Mucosa of stomach (tissue), 1 donor: Measurements from ENCODE around the gene HSD17B3.

Experiments used
- H3K27me3 ChIP-seq: one replicate; pipeline ENCODE4 v1.7.0; 2013; ENCODE audit warnings: mild to moderate bottlenecking, low read length; ENCODE audit not compliant: control insufficient read depth, insufficient read depth
- H3K36me3 ChIP-seq: one replicate; pipeline ENCODE4 v1.7.0; 2013; ENCODE audit warnings: low read length; ENCODE audit not compliant: control insufficient read depth, insufficient read depth
- H3K4me1 ChIP-seq: one replicate; pipeline ENCODE4 v1.7.0; 2013; ENCODE audit warnings: mild to moderate bottlenecking, low read length; ENCODE audit not compliant: control insufficient read depth, insufficient read depth
- H3K4me3 ChIP-seq: one replicate; pipeline ENCODE4 v1.7.0; 2013; ENCODE audit warnings: low read length
- H3K9ac ChIP-seq: one replicate; pipeline ENCODE4 v1.7.0; 2013; ENCODE audit warnings: mild to moderate bottlenecking, low read length, moderate library complexity
- H3K9me3 ChIP-seq: one replicate; pipeline ENCODE4 v1.7.0; 2013; ENCODE audit warnings: mild to moderate bottlenecking, low read length, moderate library complexity; ENCODE audit not compliant: control insufficient read depth
- donor health status: Pancreatic carcinoma.

HSD17B3 gene

GRCh38 chr9:96222132-96222531, 79.8 kb downstream of the HSD17B3 start:
- Histone ChIP-seq H3K4me1 (peaks cover 9% of the 10 kb centered on the region), H3K9ac (no peak overlapping the region), H3K36me3 (no peaks in the 10 kb centered on the region), H3K4me3 (no peak overlapping the region), H3K27me3 (peaks cover 7% of the 10 kb centered on the region), H3K9me3 (no peaks in the 10 kb centered on the region)

GRCh38 chr9:96219900-96220257, 82.1 kb downstream of the HSD17B3 start:
- Histone ChIP-seq H3K4me3 (no peak overlapping the region), H3K4me1 (peaks cover 11% of the 10 kb centered on the region), H3K27me3 (peaks cover 9% of the 10 kb centered on the region), H3K9me3 (no peaks in the 10 kb centered on the region), H3K9ac (no peak overlapping the region), H3K36me3 (no peaks in the 10 kb centered on the region)

GRCh38 chr9:96219026-96219899, 82.7 kb downstream of the HSD17B3 start:
- Histone ChIP-seq H3K36me3 (no peaks in the 10 kb centered on the region), H3K4me3 (no peak overlapping the region), H3K9me3 (no peaks in the 10 kb centered on the region), H3K9ac (no peak overlapping the region), H3K27me3 (peaks cover 13% of the 10 kb centered on the region), H3K4me1 (peaks cover 11% of the 10 kb centered on the region)

GRCh38 chr9:96217754-96218693, 84.0 kb downstream of the HSD17B3 start:
- Histone ChIP-seq H3K36me3 (no peaks in the 10 kb centered on the region), H3K27me3 (peaks cover 13% of the 10 kb centered on the region), H3K9me3 (no peaks in the 10 kb centered on the region), H3K4me3 (peak overlapping the region; percentile 35), H3K4me1 (peaks cover 11% of the 10 kb centered on the region), H3K9ac (peak overlapping the region; percentile 58)

- H3K36me3 ChIP-seq = no peaks in the 10 kb centered on the region
- peaks cover 13% of the 10 kb centered on the region for H3K27me3 ChIP-seq
- H3K4me3 ChIP-seq = no peak overlapping the region
- no peak overlapping the region for H3K9ac ChIP-seq
- peaks cover 11% of the 10 kb centered on the region for H3K4me1 ChIP-seq
- no peaks in the 10 kb centered on the region for H3K9me3 ChIP-seq
Observed at GRCh38 chr9:96217294-96217707, 84.7 kb downstream of the HSD17B3 start.

GRCh38 chr9:96216583-96216982, 85.4 kb downstream of the HSD17B3 start:
- no peaks in the 10 kb centered on the region for H3K9me3 ChIP-seq
- H3K27me3 ChIP-seq = peaks cover 13% of the 10 kb centered on the region
- peaks cover 11% of the 10 kb centered on the region for H3K4me1 ChIP-seq
- H3K9ac ChIP-seq = no peak overlapping the region
- H3K36me3 ChIP-seq = no peaks in the 10 kb centered on the region
- no peak overlapping the region for H3K4me3 ChIP-seq

GRCh38 chr9:96215841-96216240, 86.1 kb downstream of the HSD17B3 start:
- H3K9me3 ChIP-seq = no peaks in the 10 kb centered on the region
- peaks cover 11% of the 10 kb centered on the region for H3K4me1 ChIP-seq
- H3K4me3 ChIP-seq = no peak overlapping the region
- no peaks in the 10 kb centered on the region for H3K36me3 ChIP-seq
- H3K9ac ChIP-seq = no peak overlapping the region
- H3K27me3 ChIP-seq = peaks cover 13% of the 10 kb centered on the region

- H3K27me3 ChIP-seq = peaks cover 13% of the 10 kb centered on the region
- no peaks in the 10 kb centered on the region for H3K36me3 ChIP-seq
- H3K9ac ChIP-seq = no peak overlapping the region
- no peaks in the 10 kb centered on the region for H3K9me3 ChIP-seq
- H3K4me1 ChIP-seq = peaks cover 11% of the 10 kb centered on the region
- H3K4me3 ChIP-seq = no peak overlapping the region
Observed at GRCh38 chr9:96214635-96215034, 87.3 kb downstream of the HSD17B3 start.

GRCh38 chr9:96209407-96210271, 92.3 kb downstream of the HSD17B3 start:
- Histone ChIP-seq H3K36me3 (no peaks in the 10 kb centered on the region), H3K4me3 (no peak overlapping the region), H3K9me3 (no peaks in the 10 kb centered on the region), H3K9ac (no peak overlapping the region), H3K27me3 (peaks cover 2% of the 10 kb centered on the region), H3K4me1 (no peaks in the 10 kb centered on the region)

- Histone ChIP-seq H3K36me3 (no peaks in the 10 kb centered on the region), H3K9me3 (no peaks in the 10 kb centered on the region), H3K9ac (no peak overlapping the region), H3K4me3 (no peak overlapping the region), H3K4me1 (no peaks in the 10 kb centered on the region), H3K27me3 (no peaks in the 10 kb centered on the region)
Observed at GRCh38 chr9:96206156-96206751, 95.7 kb downstream of the HSD17B3 start.

- Histone ChIP-seq H3K4me3 (no peak overlapping the region), H3K4me1 (no peaks in the 10 kb centered on the region), H3K9me3 (no peaks in the 10 kb centered on the region), H3K36me3 (no peaks in the 10 kb centered on the region), H3K9ac (no peak overlapping the region), H3K27me3 (no peaks in the 10 kb centered on the region)
Observed at GRCh38 chr9:96204853-96205252, 97.1 kb downstream of the HSD17B3 start.
